Glutamatergic neuron (in vitro differentiated cells): ENCODE data around the gene SEMA3D. TPM values are rescaled to one million over a fixed set of nuclear protein-coding genes. Genes with fewer than 3 reads are reported as not detected.
"Not testable (repeated sequence)": the region's sequence is repeated elsewhere in the genome, so short reads cannot be mapped to it uniquely, and the experiment has no call there.

Source experiments
- DNase-seq: peaks from one replicate; pipeline ENCODE4 v3.0.0; 2022
- H3K27ac Mint-ChIP-seq: one replicate; pipeline ENCODE4 v1.8.0; 2020; ENCODE audit warnings: mild to moderate bottlenecking, mixed read lengths, inconsistent platforms; ENCODE audit not compliant: unreplicated experiment
- H3K27me3 Mint-ChIP-seq: one replicate; pipeline ENCODE4 v1.8.0; 2020; ENCODE audit warnings: mild to moderate bottlenecking, moderate library complexity, mixed read lengths, inconsistent platforms; ENCODE audit not compliant: unreplicated experiment
- H3K36me3 Mint-ChIP-seq: one replicate; pipeline ENCODE4 v1.8.0; 2020; ENCODE audit warnings: mild to moderate bottlenecking, mixed read lengths, inconsistent platforms; ENCODE audit not compliant: unreplicated experiment
- H3K4me1 Mint-ChIP-seq: one replicate; pipeline ENCODE4 v1.8.0; 2020; ENCODE audit warnings: mild to moderate bottlenecking, low read depth, mixed read lengths, inconsistent platforms; ENCODE audit not compliant: unreplicated experiment
- H3K4me3 Mint-ChIP-seq: one replicate; pipeline ENCODE4 v1.8.0; 2020; ENCODE audit warnings: mild to moderate bottlenecking, mixed read lengths, inconsistent platforms; ENCODE audit not compliant: unreplicated experiment
- H3K9me3 Mint-ChIP-seq: one replicate; pipeline ENCODE4 v1.8.0; 2020; ENCODE audit warnings: mild to moderate bottlenecking, moderate library complexity, mixed read lengths, inconsistent platforms; ENCODE audit not compliant: unreplicated experiment
- CTCF ChIP-seq: fragments of 200-600 bp; sonication (generic); IDR thresholded peaks from one replicate; pipeline ENCODE4 v1.5.0; 2021; ENCODE audit not compliant: partially characterized antibody, unreplicated experiment
- total RNA-seq: library from RNA; stranded (reverse); fragmentation: NEBNext Ultra II Directional; extraction: Animal tissue kit (Norgen Biotek cat#: 25700); gene quantifications from one replicate; pipeline ENCODE4 v1.2.1, GENCODE V29; 2021; ENCODE audit not compliant: unreplicated experiment

SEMA3D gene
- total RNA-seq, 1 donor from 2014 or later: 13.6 TPM

GRCh38 chr7:84998665-84999064 lies 188.2 kb downstream of the SEMA3D start:
- no peak overlapping the region for H3K27ac Mint-ChIP-seq
- H3K27me3 Mint-ChIP-seq: no peaks in the 10 kb centered on the region
- DNase-seq: no peak
- peaks cover 3% of the 10 kb centered on the region for H3K9me3 Mint-ChIP-seq
- H3K4me3 Mint-ChIP-seq: no peak overlapping the region
- peak; percentile 57 for TF ChIP-seq CTCF
- peaks cover 12% of the 10 kb centered on the region for H3K4me1 Mint-ChIP-seq
- no peaks in the 10 kb centered on the region for H3K36me3 Mint-ChIP-seq

- peaks cover 3% of the 10 kb centered on the region for H3K9me3 Mint-ChIP-seq
- H3K4me3 Mint-ChIP-seq: no peak overlapping the region
- H3K36me3 Mint-ChIP-seq: no peaks in the 10 kb centered on the region
- no peaks in the 10 kb centered on the region for H3K27me3 Mint-ChIP-seq
- H3K4me1 Mint-ChIP-seq: peaks cover 12% of the 10 kb centered on the region
- no peak for DNase-seq
- no peak overlapping the region for H3K27ac Mint-ChIP-seq
- no peak for TF ChIP-seq CTCF
Observed at GRCh38 chr7:84997626-84998025, 189.2 kb downstream of the SEMA3D start.

GRCh38 chr7:84992954-84993353 lies 193.9 kb downstream of the SEMA3D start:
- not testable (repeated sequence) for H3K4me3 Mint-ChIP-seq, H3K9me3 Mint-ChIP-seq, H3K36me3 Mint-ChIP-seq, DNase-seq, H3K4me1 Mint-ChIP-seq, H3K27me3 Mint-ChIP-seq, H3K27ac Mint-ChIP-seq

GRCh38 chr7:84985073-84985784 lies 201.6 kb downstream of the SEMA3D start:
- Mint-ChIP-seq H3K36me3 (no peaks in the 10 kb centered on the region), H3K4me1 (no peaks in the 10 kb centered on the region), H3K27me3 (peaks cover 1% of the 10 kb centered on the region), H3K4me3 (no peak overlapping the region), H3K9me3 (peaks cover 1% of the 10 kb centered on the region), H3K27ac (no peak overlapping the region)
- no peak for TF ChIP-seq CTCF
- no peak for DNase-seq

GRCh38 chr7:84982199-84982598 lies 204.7 kb downstream of the SEMA3D start:
- H3K4me3 Mint-ChIP-seq: no peak overlapping the region
- H3K36me3 Mint-ChIP-seq: no peaks in the 10 kb centered on the region
- H3K4me1 Mint-ChIP-seq: no peaks in the 10 kb centered on the region
- peaks cover 1% of the 10 kb centered on the region for H3K9me3 Mint-ChIP-seq
- no peak for DNase-seq
- peaks cover 1% of the 10 kb centered on the region for H3K27me3 Mint-ChIP-seq
- TF ChIP-seq CTCF: no peak
- H3K27ac Mint-ChIP-seq: no peak overlapping the region
